Measurements from ENCODE around the gene EHD1. TPM values are rescaled to one million over a fixed set of nuclear protein-coding genes. Genes with fewer than 3 reads are reported as not detected.

The EHD1 gene
- total RNA-seq, 2 experiments from 2014 or later: 187 to 195 TPM

DNA sequence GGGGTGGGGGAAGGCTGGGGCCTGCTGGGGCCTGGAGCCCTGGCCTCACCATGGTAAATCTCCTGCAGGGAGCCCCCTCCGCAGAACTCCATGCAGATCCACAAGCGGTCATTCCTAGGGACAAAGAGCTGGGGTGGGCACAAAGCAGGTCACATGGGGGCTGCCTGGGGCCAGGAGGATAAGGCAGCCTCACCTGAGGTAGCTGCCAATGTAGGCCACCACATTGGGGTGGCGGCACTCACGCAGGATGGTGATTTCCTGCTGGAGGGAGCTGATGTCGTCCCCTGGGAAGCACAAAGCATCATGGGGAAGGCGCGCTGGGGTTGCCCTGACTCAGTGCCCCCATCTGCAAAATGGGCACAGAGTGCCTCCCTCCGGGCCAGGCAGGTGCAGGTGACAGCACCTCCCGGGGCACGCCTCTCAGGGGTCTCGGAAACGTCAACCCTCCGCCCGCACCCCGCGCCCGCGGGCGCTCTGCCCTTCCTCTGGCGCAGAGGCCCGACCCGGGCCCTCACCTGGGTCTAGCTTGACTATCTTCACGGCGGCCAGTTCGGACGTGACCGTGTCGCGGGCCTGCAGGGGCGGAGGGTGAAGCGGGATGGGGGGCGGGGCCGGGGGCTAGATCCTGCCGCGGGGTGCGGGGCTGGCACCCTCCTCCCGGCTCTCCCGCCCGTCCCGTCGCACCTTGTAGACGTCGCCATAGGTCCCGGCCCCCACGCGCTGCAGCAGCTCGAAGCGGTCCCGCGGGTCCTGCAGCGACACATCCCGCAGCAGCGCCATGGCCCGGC lies 75.9 kb downstream of the EHD1 start:
- H3K4me1 Mint-ChIP-seq: peaks cover 23% of the 10 kb centered on the region
- H3K27me3 Mint-ChIP-seq: no peaks in the 10 kb centered on the region
- no peak for DNase-seq
- peak; percentile 2 for ATAC-seq (ENCODE audit: low read depth)
- POLR2A ChIA-PET: interaction anchor here (0.7 to 3.0 kb wide), 12 partner anchors 8 to 320 kb away, joined by 3 to 26 read pairs (median 4); partner anchors contain the start of genes MEN1, MRPL49, RASGRP2 and SAC3D1
- H3K36me3 Mint-ChIP-seq: peaks cover 8% of the 10 kb centered on the region
- H3K4me3 Mint-ChIP-seq: peak overlapping the region; percentile 82
- no peaks in the 10 kb centered on the region for H3K9me3 Mint-ChIP-seq
- peak overlapping the region; percentile 82 for H3K27ac Mint-ChIP-seq

Small RNAs within 50 kb of the gene (microRNA-seq; reads per million reads assigned to microRNA genes)
- gene MIR6749: not detected
- not detected for gene MIR6750

Other genes with a start within 250 kb of the EHD1 start
- gene NRXN2, start 155.4 kb downstream of the EHD1 start, total RNA-seq: under 1 TPM in 1 of 2 experiments, not detected in 1; 0.36 TPM
- 100 to 1,000 TPM; 159 to 162 TPM for gene RASGRP2, start 134.5 kb downstream of the EHD1 start, total RNA-seq
- 1 to 10 TPM; 3.8 to 7.2 TPM for gene PYGM, start 118.6 kb downstream of the EHD1 start, total RNA-seq
- gene SF1, start 100.1 kb downstream of the EHD1 start, total RNA-seq: 100 to 1,000 TPM; 519 to 524 TPM
- gene MAP4K2, start 75.4 kb downstream of the EHD1 start, total RNA-seq: 10 to 100 TPM; 92.0 to 96.2 TPM
- 10 to 100 TPM; 37.4 to 39.0 TPM for gene MEN1, start 68.1 kb downstream of the EHD1 start, total RNA-seq
- 1 to 10 TPM; 3.4 to 3.5 TPM for gene CDC42BPG, start 34.0 kb downstream of the EHD1 start, total RNA-seq
- 10 to 100 TPM; 34.5 to 39.7 TPM for gene ATG2A, start 38.6 kb upstream of the EHD1 start, total RNA-seq
- 10 to 100 TPM; 18.6 to 22.3 TPM for gene PPP2R5B, start 46.1 kb upstream of the EHD1 start, total RNA-seq
- not detected for gene GPHA2, start 57.3 kb upstream of the EHD1 start, total RNA-seq
- gene MAJIN, start 93.5 kb upstream of the EHD1 start, total RNA-seq: not detected
- gene BATF2, start 118.3 kb upstream of the EHD1 start, total RNA-seq: 1 to 10 TPM; 1.2 TPM
- gene ARL2, start 135.5 kb upstream of the EHD1 start, total RNA-seq: 10 to 100 TPM; 69.5 to 70.2 TPM
- 10 to 100 TPM; 22.4 to 28.3 TPM for gene SNX15, start 148.8 kb upstream of the EHD1 start, total RNA-seq
- 10 to 100 TPM; 24.2 to 25.8 TPM for gene SAC3D1, start 162.6 kb upstream of the EHD1 start, total RNA-seq
- gene NAALADL1, start 179.9 kb upstream of the EHD1 start, total RNA-seq: 10 to 100 TPM; 19.8 to 22.3 TPM
- 10 to 100 TPM; 85.5 to 95.7 TPM for gene CDCA5, start 205.4 kb upstream of the EHD1 start, total RNA-seq
- gene ZFPL1, start 205.6 kb upstream of the EHD1 start, total RNA-seq: 10 to 100 TPM; 37.3 to 41.2 TPM
- 100 to 1,000 TPM; 130 to 138 TPM for gene VPS51, start 217.6 kb upstream of the EHD1 start, total RNA-seq
- gene TM7SF2, start 233.3 kb upstream of the EHD1 start, total RNA-seq: 10 to 100 TPM; 26.1 to 26.2 TPM
- 10 to 100 TPM; 11.1 to 11.9 TPM for gene ZNHIT2, start 239.1 kb upstream of the EHD1 start, total RNA-seq
- 1,000 to 10,000 TPM; 1,110 to 1,162 TPM for gene FAU, start 243.5 kb upstream of the EHD1 start, total RNA-seq
- gene MRPL49, start 243.7 kb upstream of the EHD1 start, total RNA-seq: 10 to 100 TPM; 50.7 to 53.6 TPM